Stimulated activated naive CD4-positive, alpha-beta T cell (primary cell): ENCODE results near the gene ANKRD11.

Experiments used
- DNase-seq, 6 experiments: peaks; one replicate each; lab custom pipeline; 2025; lab: John Stamatoyannopoulos, UW

ANKRD11 gene

DNA sequence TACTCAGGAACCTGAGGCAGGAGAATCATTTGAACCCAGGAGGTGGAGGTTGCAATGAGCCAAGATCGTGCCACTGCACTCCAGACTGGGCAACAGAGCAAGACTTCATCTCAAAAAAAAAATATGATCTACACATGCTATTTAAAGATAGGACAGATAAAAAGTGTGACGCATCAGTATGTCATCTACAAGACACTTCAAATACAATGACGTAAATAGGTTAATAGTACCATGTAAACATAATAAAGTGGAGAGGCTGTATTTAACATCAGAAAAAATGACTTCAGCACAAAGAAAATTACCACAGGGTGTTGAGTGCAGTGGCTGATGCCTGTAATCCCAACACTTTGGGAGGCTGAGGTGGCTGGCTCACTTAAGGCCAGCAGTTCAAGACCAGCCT is 252.6 kb downstream of the ANKRD11 start:
- DNase-seq = no peak

DNA sequence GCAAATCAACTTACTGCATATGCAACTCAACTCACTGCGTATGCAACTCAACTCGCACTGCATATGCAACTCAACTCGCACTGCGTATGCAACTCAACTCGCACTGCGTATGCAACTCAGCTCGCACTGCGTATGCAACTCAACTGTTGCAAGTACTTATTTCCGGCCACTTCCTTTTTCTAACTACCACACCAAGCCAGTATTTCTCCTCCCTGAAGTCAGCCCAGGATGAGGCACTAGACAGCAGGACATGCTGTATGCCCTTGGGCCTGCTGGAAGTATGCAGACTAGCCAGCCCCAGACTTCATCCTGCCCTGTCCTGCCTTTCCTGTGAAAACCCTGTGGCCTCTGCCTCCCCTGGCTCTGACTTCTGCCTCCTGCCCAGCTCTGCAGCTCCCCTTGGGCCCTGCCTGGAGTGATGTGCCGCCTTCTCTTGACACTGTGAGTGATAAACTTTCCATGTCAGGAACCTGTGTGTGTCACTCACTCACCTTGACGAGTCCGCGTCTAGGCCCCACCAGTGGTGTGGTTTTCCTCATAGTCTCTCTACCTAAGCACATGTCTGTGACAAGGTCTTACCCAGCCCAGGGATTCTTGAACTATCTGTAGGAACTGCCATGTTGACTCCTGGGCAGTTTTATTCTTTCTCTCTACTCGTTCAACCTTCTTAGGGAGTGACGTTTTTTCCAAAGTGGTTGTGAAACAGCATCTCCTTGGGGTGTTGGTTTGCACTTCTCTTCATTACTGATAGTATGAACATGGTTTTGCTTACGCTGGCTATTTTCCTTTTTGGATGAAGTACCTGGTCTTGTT is 256.5 kb downstream of the ANKRD11 start:
- DNase-seq = no peak

- DNase-seq = no peak
Observed at GRCh38 chr16:89232107-89232506, 258.3 kb downstream of the ANKRD11 start.

DNA sequence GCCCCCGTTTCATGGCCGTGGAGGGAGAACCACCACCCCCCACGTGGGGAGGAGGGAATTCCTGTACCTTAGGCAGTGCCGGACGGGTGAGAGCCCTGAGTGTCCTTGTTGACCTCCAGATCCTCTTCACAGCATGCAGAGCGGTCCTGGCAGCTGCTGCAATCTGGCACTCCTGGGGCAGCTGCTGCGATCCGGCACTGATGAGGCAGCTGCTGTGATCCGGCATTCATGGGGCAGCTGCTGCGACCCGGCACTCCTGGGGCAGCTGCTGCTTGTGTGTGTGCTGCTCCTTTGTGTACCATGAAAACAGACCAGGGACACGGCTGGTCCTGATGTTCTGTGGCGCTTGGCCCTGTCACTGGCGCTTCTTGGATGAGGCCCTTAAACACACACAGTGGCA is 260.1 kb downstream of the ANKRD11 start:
- DNase-seq = no peak

- DNase-seq = no peak
Observed at GRCh38 chr16:89224665-89225064, 265.7 kb downstream of the ANKRD11 start.

DNA sequence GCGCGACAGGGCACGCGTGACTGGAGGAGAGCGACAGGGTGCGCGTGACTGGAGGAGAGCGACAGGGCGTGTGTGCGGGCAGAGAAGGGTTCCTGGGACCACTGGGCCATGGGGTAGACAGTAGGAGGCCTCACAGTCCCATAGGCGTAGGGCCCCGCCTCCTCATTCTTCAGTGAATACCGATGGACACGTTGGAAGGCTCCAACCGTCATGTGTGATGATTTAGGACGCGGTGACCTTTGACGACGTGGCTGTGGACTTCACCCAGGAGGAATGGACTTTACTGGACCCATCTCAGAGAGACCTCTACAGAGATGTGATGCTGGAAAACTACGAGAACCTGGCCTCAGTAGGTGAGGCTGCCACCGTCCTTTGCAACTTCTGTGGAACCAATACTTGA is 267.4 kb downstream of the ANKRD11 start:
- DNase-seq = no peak

- DNase-seq = no peak
Observed at GRCh38 chr16:89221604-89222003, 268.8 kb downstream of the ANKRD11 start.

DNA sequence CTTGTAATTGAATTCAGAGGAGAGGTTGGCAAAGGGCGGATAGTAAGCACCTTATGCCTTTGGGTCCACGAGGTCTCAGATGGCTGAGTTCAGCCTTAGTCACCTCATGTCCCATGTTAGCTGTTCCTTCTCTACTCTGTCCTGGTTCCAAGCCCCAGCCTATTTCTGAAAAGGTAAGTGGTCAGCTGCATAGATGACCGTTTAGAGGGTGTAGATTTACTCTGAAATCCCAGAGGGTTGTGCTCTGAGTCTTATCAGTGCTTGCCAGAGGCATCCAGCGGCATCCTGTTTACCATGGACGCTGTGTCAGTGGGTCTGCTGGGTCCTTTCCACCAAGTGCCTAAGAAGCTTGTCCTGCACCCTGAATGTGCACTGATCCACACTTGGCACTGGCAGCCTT is 271.0 kb downstream of the ANKRD11 start:
- DNase-seq = no peak
